Subcutaneous abdominal adipose tissue (tissue), 5 donors: ENCODE results near the gene ETV1.

Experiments
- H3K27ac ChIP-seq: one replicate; pipeline ENCODE4 v1.7.0; 2013; ENCODE audit warnings: low read depth, mild to moderate bottlenecking, inconsistent platforms, low read length, moderate library complexity
- H3K27me3 ChIP-seq, 5 donors: one replicate each; pipeline ENCODE4 v1.7.0; 2013; ENCODE audit warnings: low read length in 5 of 5, inconsistent platforms in 1 of 5; ENCODE audit not compliant: control insufficient read depth in 5 of 5, insufficient read depth in 4 of 5
- H3K36me3 ChIP-seq, 5 donors: one replicate each; pipeline ENCODE4 v1.7.0; 2013; ENCODE audit warnings: low read length in 5 of 5; ENCODE audit not compliant: control insufficient read depth in 5 of 5, insufficient read depth in 5 of 5
- H3K4me1 ChIP-seq, 5 donors: one replicate each; pipeline ENCODE4 v1.7.0; 2013; ENCODE audit warnings: low read length in 5 of 5, mild to moderate bottlenecking in 3 of 5, moderate library complexity in 1 of 5; ENCODE audit not compliant: control insufficient read depth in 5 of 5, insufficient read depth in 5 of 5
- H3K4me3 ChIP-seq, 5 donors: one replicate each; pipeline ENCODE4 v1.7.0; 2013; ENCODE audit warnings: low read length in 5 of 5, low read depth in 1 of 5
- H3K9ac ChIP-seq, 5 donors: one replicate each; pipeline ENCODE4 v1.7.0; 2013; ENCODE audit warnings: low read length in 5 of 5, mild to moderate bottlenecking in 4 of 5, moderate library complexity in 3 of 5
- H3K9me3 ChIP-seq, 5 donors: one replicate each; pipeline ENCODE4 v1.7.0; 2013; ENCODE audit warnings: low read length in 5 of 5; ENCODE audit not compliant: control insufficient read depth in 5 of 5
- donor health status: healthy.
- donor health status: healthy.
- donor health status: healthy.
- donor health status: healthy.
- donor health status: healthy.

Gene ETV1

DNA sequence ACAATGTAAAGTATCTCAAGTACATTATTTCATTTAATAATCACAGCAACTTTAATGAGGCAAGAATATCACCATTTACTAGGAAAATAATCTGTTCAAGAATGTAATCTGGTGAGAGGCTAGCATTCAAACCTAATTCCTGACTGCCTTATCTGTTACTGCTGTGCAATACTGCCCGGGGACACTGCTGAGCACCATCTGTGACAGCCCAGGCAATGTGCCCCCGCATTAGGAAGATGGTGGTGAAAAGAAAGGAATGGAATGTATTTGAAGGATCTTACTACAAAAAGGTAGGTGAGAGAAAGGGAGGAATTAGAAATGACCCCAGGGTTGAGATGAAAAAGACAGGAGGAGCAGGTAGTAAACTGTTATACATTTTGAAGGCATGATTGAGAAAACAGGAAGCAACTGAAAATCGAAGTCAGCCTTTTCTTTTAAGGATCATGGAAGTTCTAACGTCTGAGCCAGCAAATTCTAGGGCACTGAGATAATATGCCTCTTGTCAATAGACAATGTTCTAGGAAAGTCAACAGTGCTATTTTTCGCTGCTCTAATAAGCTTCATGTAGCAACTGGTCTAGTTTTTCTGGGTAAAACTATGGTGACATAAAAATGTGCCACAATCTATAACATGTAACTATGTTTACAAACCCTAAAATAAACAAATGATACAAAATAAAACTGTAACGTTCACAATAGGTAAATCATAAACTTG is 90.4 kb downstream of the ETV1 start:
- Histone ChIP-seq H3K36me3 (peaks cover 0 to 2% (median 0%) of the 10 kb centered on the region in 5 donors), H3K9ac (no peak overlapping the region), H3K4me1 (no peaks in the 10 kb centered on the region), H3K9me3 (no peaks in the 10 kb centered on the region), H3K27ac (no peak overlapping the region), H3K4me3 (no peak overlapping the region), H3K27me3 (no peaks in the 10 kb centered on the region)

DNA sequence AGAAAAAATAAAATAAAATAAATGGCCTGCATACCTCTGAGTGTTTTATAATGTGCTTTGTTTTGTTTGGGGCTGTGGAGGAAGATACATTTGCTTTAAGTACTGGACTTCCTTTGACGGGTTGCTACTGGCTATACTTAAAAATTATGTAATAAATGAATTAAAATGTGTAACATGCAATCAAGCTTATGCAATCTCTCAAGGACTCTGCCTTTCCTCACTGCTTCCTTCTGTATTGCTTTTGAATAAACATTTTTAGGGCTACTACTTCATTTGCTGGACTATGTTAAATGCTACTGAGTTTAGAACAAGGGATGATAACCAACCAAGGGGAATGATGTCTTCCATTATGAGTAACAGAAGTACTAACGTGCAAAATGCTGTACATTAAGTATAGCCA is 91.6 kb downstream of the ETV1 start:
- no peak overlapping the region for H3K9ac ChIP-seq
- no peaks in the 10 kb centered on the region for H3K4me1 ChIP-seq
- H3K4me3 ChIP-seq, result no peak overlapping the region
- no peaks in the 10 kb centered on the region for H3K9me3 ChIP-seq
- H3K36me3 ChIP-seq, result peaks cover 0 to 2% (median 0%) of the 10 kb centered on the region in 5 donors
- H3K27ac ChIP-seq, result no peak overlapping the region
- no peaks in the 10 kb centered on the region for H3K27me3 ChIP-seq

DNA sequence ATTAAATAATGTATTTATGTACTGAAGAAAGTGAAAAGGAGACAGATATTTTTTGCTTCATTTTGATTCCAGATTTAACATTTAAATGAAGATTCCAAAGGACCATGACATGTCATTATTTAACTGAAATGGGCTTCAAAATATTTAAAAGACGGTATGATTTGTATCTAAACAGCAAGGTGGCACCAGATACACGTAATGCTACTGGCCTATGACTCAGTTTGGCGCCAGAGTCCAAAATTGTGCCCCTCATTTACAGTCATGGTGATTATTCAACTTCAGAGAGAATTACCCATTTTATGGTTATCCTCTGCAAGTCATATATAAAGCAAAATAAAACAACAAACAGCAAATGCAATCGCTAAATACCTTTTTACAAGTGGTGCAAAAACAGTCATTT is 94.5 kb downstream of the ETV1 start:
- Histone ChIP-seq H3K27me3 (no peaks in the 10 kb centered on the region), H3K4me3 (no peak overlapping the region), H3K36me3 (peaks cover 0 to 2% (median 0%) of the 10 kb centered on the region in 5 donors), H3K9ac (no peak overlapping the region), H3K9me3 (peaks cover 0 to 3% (median 0%) of the 10 kb centered on the region in 5 donors), H3K27ac (no peak overlapping the region), H3K4me1 (no peaks in the 10 kb centered on the region)

DNA sequence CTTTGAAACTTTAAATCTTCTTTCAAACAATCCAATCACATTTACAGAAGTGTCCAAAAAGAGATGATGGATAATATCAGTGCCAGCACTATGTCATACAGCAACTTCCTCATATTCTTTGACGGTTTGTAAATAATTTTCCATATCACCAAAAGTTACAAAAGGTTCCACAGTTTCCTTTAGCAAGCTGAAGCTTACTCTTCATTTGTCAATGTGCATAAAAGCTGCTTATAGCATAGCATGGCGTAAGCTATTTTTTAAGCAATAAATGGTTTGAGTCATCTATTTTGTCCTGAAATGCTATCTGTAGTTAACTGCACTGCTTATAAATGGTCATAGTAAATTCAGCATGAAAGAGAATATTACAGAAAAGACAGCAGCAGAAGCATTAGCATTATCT is 95.1 kb downstream of the ETV1 start:
- Histone ChIP-seq H3K27me3 (no peaks in the 10 kb centered on the region), H3K27ac (no peak overlapping the region), H3K4me3 (no peak overlapping the region), H3K36me3 (peaks cover 0 to 2% (median 0%) of the 10 kb centered on the region in 5 donors), H3K9ac (no peak overlapping the region), H3K4me1 (no peaks in the 10 kb centered on the region), H3K9me3 (peaks cover 0 to 3% (median 0%) of the 10 kb centered on the region in 5 donors)

DNA sequence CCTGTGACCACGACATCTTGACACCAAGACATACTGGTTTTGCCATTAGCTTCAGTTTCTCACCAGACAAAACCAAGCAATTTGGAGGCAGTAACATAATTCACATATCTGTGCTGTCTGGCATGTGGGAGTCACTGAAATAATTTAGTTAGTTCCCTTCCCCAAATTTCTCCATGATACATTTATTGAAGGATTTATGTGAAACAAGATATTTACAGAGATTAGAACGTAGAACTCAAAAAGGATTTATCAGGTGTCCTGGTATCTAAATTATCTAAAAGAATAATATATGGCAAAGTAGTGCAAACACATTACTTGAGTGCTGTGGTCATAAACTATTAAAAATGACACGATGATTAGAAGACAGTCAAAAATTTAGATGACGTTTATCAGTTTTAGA is 98.7 kb downstream of the ETV1 start:
- no peaks in the 10 kb centered on the region for H3K27me3 ChIP-seq
- no peak overlapping the region for H3K4me3 ChIP-seq
- H3K36me3 ChIP-seq, result peaks cover 0 to 2% (median 0%) of the 10 kb centered on the region in 5 donors
- H3K9me3 ChIP-seq, result peaks cover 0 to 3% (median 0%) of the 10 kb centered on the region in 5 donors
- no peak overlapping the region for H3K27ac ChIP-seq
- no peaks in the 10 kb centered on the region for H3K4me1 ChIP-seq
- no peak overlapping the region for H3K9ac ChIP-seq

DNA sequence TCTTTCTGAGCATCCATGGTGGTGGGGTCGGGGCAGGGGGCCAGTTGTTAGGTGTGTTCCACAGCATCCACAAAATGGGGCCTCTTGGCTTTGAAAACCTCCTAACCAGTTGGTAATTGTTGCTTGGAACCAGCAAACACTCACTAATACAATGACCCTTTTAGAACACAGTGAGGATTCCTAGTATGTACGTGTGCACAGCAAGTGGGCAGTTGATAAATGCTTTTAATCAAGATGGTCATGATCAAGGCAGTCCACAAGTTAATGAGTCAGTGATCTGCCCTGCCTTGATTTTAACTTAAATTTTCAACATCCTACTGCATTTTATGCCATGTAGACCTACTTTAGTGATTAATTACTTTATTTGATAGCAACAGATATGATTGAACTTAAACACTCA is 103.1 kb downstream of the ETV1 start:
- Histone ChIP-seq H3K9ac (no peak overlapping the region), H3K27me3 (no peaks in the 10 kb centered on the region), H3K27ac (no peak overlapping the region), H3K9me3 (no peaks in the 10 kb centered on the region), H3K4me1 (no peaks in the 10 kb centered on the region), H3K36me3 (no peaks in the 10 kb centered on the region), H3K4me3 (no peak overlapping the region)

DNA sequence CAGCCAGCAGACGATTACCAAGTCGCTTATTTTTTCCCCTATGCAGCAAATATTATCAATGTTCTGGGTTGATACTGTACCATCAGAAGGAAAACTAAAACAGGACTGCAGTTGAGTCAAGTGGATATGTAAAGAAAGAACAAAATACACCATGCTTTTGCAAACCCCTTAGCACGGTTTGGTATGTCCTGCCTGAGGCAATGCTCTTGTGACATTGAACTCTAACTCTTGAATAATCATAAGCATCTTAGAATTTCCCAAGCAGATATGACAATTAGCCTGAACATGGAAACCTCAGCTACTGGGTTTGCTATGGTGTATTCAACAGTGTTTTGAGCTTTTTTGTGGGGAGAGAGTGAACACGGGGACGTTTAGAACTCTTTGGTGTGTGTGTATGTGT is 107.4 kb downstream of the ETV1 start:
- Histone ChIP-seq H3K4me1 (no peaks in the 10 kb centered on the region), H3K27me3 (no peaks in the 10 kb centered on the region), H3K4me3 (no peak overlapping the region), H3K36me3 (no peaks in the 10 kb centered on the region), H3K9me3 (no peaks in the 10 kb centered on the region), H3K27ac (no peak overlapping the region), H3K9ac (no peak overlapping the region)

DNA sequence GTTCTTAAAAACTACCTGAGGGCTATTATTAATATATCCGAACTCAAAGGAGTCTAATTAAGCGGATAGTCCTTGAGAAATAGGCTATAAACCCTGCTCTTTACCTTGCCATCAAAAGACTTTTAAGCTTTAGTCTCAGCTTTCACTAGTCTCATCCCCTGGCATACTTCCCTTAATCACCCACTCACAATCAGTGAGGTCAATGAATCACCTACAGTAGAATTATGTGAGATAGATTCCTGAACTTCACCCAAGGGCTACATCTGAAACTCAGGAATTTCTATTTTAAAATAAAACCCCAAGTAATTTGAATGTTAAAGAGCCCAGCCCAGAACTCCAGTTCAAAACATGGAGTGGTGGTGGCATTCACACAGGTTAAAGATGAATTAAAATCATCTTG is 108.7 kb downstream of the ETV1 start:
- Histone ChIP-seq H3K36me3 (no peaks in the 10 kb centered on the region), H3K4me1 (no peaks in the 10 kb centered on the region), H3K4me3 (no peak overlapping the region), H3K27me3 (no peaks in the 10 kb centered on the region), H3K9me3 (no peaks in the 10 kb centered on the region), H3K9ac (no peak overlapping the region), H3K27ac (no peak overlapping the region)

DNA sequence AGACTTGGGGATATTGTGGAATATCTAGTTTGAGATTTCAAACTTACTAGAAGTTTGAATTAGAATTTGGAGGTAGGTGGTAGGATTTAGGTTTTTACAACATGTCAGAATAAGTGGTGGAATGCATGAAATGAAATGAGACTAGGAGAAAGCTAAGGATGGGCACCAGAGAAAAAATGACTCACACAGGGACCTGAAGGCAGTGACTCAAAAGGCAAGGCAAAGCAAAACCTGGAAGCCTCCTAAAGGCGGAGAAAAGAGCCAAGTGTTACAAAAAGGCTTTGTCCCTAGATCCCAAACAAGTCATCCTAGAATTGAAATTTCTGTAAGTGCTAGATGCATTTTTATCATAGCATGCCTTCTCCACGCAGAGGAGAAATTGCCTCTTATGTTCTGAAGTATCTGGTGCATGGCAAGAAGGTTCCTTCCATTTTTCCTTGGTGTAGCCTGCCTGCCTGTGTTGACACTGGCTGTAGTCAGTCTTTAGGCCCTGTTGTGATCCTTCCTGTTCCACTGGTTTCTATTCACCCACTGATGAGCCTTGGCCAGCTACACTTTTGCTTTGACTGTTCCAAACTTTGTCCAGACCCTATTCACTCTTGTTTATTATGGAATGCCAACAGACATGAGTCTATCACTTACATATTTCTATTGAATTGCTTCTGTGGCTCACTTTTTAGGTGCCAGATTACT is 109.3 kb downstream of the ETV1 start:
- Histone ChIP-seq H3K36me3 (no peaks in the 10 kb centered on the region), H3K4me1 (no peaks in the 10 kb centered on the region), H3K27me3 (no peaks in the 10 kb centered on the region), H3K27ac (no peak overlapping the region), H3K9ac (no peak overlapping the region), H3K4me3 (no peak overlapping the region), H3K9me3 (no peaks in the 10 kb centered on the region)

DNA sequence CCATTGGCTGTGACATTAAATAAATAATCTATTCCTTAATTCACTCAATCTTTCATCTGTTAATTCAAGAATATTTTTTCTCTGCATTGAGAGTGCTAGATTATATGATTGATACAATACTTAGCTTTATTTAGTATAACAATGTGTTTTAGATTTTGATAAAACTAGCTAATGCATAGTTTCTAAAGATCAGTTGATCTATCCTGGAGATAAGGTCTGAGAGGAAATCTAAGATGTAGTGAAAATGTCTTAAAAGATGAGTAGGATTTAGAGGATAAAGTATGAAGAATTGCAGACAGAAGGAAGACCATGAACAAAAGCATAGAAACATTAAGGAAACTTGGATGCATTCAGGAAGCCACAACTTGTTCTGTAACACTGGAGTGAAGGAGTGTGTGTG is 110.3 kb downstream of the ETV1 start:
- Histone ChIP-seq H3K4me1 (peaks cover 0 to 7% (median 0%) of the 10 kb centered on the region in 5 donors), H3K27me3 (no peaks in the 10 kb centered on the region), H3K36me3 (no peaks in the 10 kb centered on the region), H3K9ac (no peak overlapping the region), H3K4me3 (no peak overlapping the region), H3K27ac (no peak overlapping the region), H3K9me3 (no peaks in the 10 kb centered on the region)
